ENCODE data around the gene ASIC1. TPM values are rescaled to one million over a fixed set of nuclear protein-coding genes. Genes with fewer than 3 reads are reported as not detected.

The ASIC1 gene
- total and polyA plus RNA-seq, 2 of the 13 experiments (the other 11 are each of a cell fraction or from before 2014, with no cell fraction given): 0.44 to 1.5 TPM

- TF ChIP-seq ZNF639 (CRISPR knock-in tag; conservative IDR thresholded peaks at IDR 0.05) (no peak), PCBP2 (optimal IDR thresholded peaks at IDR 0.05; ENCODE audit: low read depth, low read length, poor library complexity, severe bottlenecking) (no peak), JUN (CRISPR knock-in tag; IDR thresholded peaks at IDR 0.05) (no peak), ZNF776 (CRISPR knock-in tag; IDR thresholded peaks at IDR 0.05) (no peak), MIER3 (CRISPR knock-in tag; IDR thresholded peaks at IDR 0.05; ENCODE audit: borderline replicate concordance) (no peak), AKAP8 (CRISPR knock-in tag; IDR thresholded peaks at IDR 0.05) (no peak), THRA (CRISPR knock-in tag; IDR thresholded peaks at IDR 0.05; ENCODE audit: borderline replicate concordance) (no peak), ZNF280B (CRISPR knock-in tag; IDR thresholded peaks at IDR 0.05; ENCODE audit: borderline replicate concordance) (no peak), ZKSCAN8 (CRISPR knock-in tag; IDR thresholded peaks at IDR 0.05; ENCODE audit: borderline replicate concordance) (peak; percentile 67; the same call in 1 of the 2 replicates), JUNB (CRISPR knock-in tag; IDR thresholded peaks at IDR 0.05; ENCODE audit: borderline replicate concordance) (no peak; the same call in 1 of the 2 replicates), CENPX (CRISPR knock-in tag; IDR thresholded peaks at IDR 0.05) (no peak), FOSL1 (CRISPR knock-in tag; IDR thresholded peaks at IDR 0.05; ENCODE audit: borderline replicate concordance) (no peak), HOXA7 (CRISPR knock-in tag; IDR thresholded peaks at IDR 0.05) (no peak), GTF3A (CRISPR knock-in tag; conservative IDR thresholded peaks at IDR 0.05) (no peak), SRSF9 (IDR thresholded peaks at IDR 0.05; ENCODE audit: borderline replicate concordance, insufficient read depth, low read depth, low read length, poor library complexity, severe bottlenecking) (no peak), THYN1 (CRISPR knock-in tag; IDR thresholded peaks at IDR 0.05; ENCODE audit: borderline replicate concordance, low read depth) (no peak), MED8 (CRISPR knock-in tag; IDR thresholded peaks at IDR 0.05; ENCODE audit: insufficient replicate concordance) (no peak), ZNF543 (CRISPR knock-in tag; IDR thresholded peaks at IDR 0.05) (no peak), EHMT2 (IDR thresholded peaks at IDR 0.05; ENCODE audit: borderline replicate concordance, low read depth, low read length) (no peak), MAF1 (CRISPR knock-in tag; IDR thresholded peaks at IDR 0.05; ENCODE audit: borderline replicate concordance) (no peak), ZFX (CRISPR knock-in tag; IDR thresholded peaks at IDR 0.05; ENCODE audit: low read depth) (peak; percentile 44; the same call in 1 of the 2 replicates), KDM5B (CRISPR knock-in tag; IDR thresholded peaks at IDR 0.05; ENCODE audit: borderline replicate concordance) (no peak), BCL3 (CRISPR knock-in tag; IDR thresholded peaks at IDR 0.05) (no peak), ZNF430 (CRISPR knock-in tag; IDR thresholded peaks at IDR 0.05) (no peak), MIXL1 (CRISPR knock-in tag; IDR thresholded peaks at IDR 0.05) (no peak)
Measured at GRCh38 chr12:50082644-50083043, 25.2 kb downstream of the ASIC1 start (continued).

All from HepG2 (cell line).